K562 (cell line): ENCODE measurements around the gene LOXL4. TPM values are rescaled to one million over a fixed set of nuclear protein-coding genes. Genes with fewer than 3 reads are reported as not detected.

Experiments
- CBX5 ChIP-seq: IDR thresholded peaks from 2 replicates; pipeline ENCODE4 v1.6.1; 2014; ENCODE audit warnings: low read depth, borderline replicate concordance
- CCNT2 ChIP-seq: IDR thresholded peaks from 2 replicates; pipeline ENCODE4 v1.6.1; 2011; ENCODE audit warnings: borderline replicate concordance, low read depth, mild to moderate bottlenecking, moderate library complexity, mixed read lengths, low read length; ENCODE audit not compliant: insufficient read length; ENCODE audit errors: extremely low read depth
- DPF2 ChIP-seq: fragments of 450-650 bp; IDR thresholded peaks from 2 replicates; pipeline ENCODE4 v1.6.1; 2016
- FOXJ3 ChIP-seq: sonication (generic); formaldehyde crosslinking; IDR thresholded peaks from 2 replicates; pipeline ENCODE4 v1.4.0; 2020; ENCODE audit warnings: mild to moderate bottlenecking, missing genetic modification reagents
- HDAC3 ChIP-seq: fragments of 450-650 bp; IDR thresholded peaks from 2 replicates; pipeline ENCODE4 v1.6.1; 2018; ENCODE audit warnings: borderline replicate concordance, mild to moderate bottlenecking, moderate library complexity; ENCODE audit not compliant: partially characterized antibody
- HMGN3 ChIP-seq: IDR thresholded peaks from 2 replicates; pipeline ENCODE4 v1.6.1; 2011; ENCODE audit warnings: borderline replicate concordance, low read depth, mild to moderate bottlenecking, mixed read lengths, low read length; ENCODE audit not compliant: insufficient read length; ENCODE audit errors: extremely low read depth
- ILK ChIP-seq: fragments of 450-650 bp; IDR thresholded peaks from 2 replicates; pipeline ENCODE4 v1.6.1; 2016; ENCODE audit warnings: missing genetic modification characterization, low read depth, mild to moderate bottlenecking, missing compliant biosample characterization, moderate library complexity, borderline replicate concordance
- NCOA6 ChIP-seq: fragments of 450-650 bp; IDR thresholded peaks from 2 replicates; pipeline ENCODE4 v1.6.1; 2017; ENCODE audit warnings: mild to moderate bottlenecking
- PCBP1 ChIP-seq: fragments of 200-400 bp; formaldehyde crosslinking; IDR thresholded peaks from 2 replicates; pipeline ENCODE4 v1.6.1; 2018; ENCODE audit warnings: mild to moderate bottlenecking, low read depth, low read length; ENCODE audit not compliant: poor library complexity, severe bottlenecking
- PCBP2 ChIP-seq: fragments of 200-400 bp; formaldehyde crosslinking; IDR thresholded peaks from 2 replicates; pipeline ENCODE4 v1.6.1; 2018; ENCODE audit warnings: low read length, low read depth, mild to moderate bottlenecking, moderate library complexity; ENCODE audit not compliant: poor library complexity, severe bottlenecking
- PTBP1 ChIP-seq: fragments of 200-400 bp; formaldehyde crosslinking; IDR thresholded peaks from 2 replicates; pipeline ENCODE4 v1.6.1; 2017; ENCODE audit warnings: low read depth, low read length
- RBM14 ChIP-seq: fragments of 200-400 bp; formaldehyde crosslinking; IDR thresholded peaks from 2 replicates; pipeline ENCODE4 v1.6.1; 2018; ENCODE audit warnings: low read depth, mild to moderate bottlenecking, low read length, moderate library complexity, borderline replicate concordance; ENCODE audit not compliant: insufficient read depth
- RUNX1 ChIP-seq: sonication (generic); IDR thresholded peaks from 2 replicates; pipeline ENCODE4 v1.6.1; 2016; ENCODE audit warnings: antibody characterized with exemption, low read depth
- TEAD4 ChIP-seq, 2 experiments: sonication (generic) in 1 of 2; formaldehyde crosslinking in 1 of 2; IDR thresholded peaks; 2 replicates each; pipeline versions ENCODE4 v1.6.1 to v1.8.0; 2012 to 2022; ENCODE audit warnings: borderline replicate concordance in 1 of 2, inconsistent platforms in 1 of 2, low read length in 1 of 2, mild to moderate bottlenecking in 1 of 2, missing genetic modification reagents in 1 of 2
- XRCC5 ChIP-seq: fragments of 200-400 bp; formaldehyde crosslinking; IDR thresholded peaks from 2 replicates; pipeline ENCODE4 v1.6.1; 2017; ENCODE audit warnings: low read depth, mild to moderate bottlenecking, low read length
- ZNF780A ChIP-seq: fragments of 250-450 bp; sonication (Bioruptor Pico); IDR thresholded peaks from 2 replicates; pipeline ENCODE4 v1.5.0; 2021; ENCODE audit warnings: mild to moderate bottlenecking
- ZSCAN29 ChIP-seq: fragments of 450-650 bp; IDR thresholded peaks from 2 replicates; pipeline ENCODE4 v1.6.1; 2017
- polyA plus RNA-seq, 8 experiments: library from polyadenylated mRNA; depleted of rRNA in 4 of 8; stranded (reverse) in 5 of 8; unstranded in 3 of 8; fragments of >200 nt; fragmentation: Nextera tagmentation in 2 of 8; fragmentation: Illumina TruSeq in 1 of 8; extraction: Ambion mirVana in 2 of 8; extraction: Trizol in 1 of 8; gene quantifications; 2 replicates each; pipeline versions ENCODE4 v1.2.1 to v1.2.3, GENCODE V29; 2011 to 2014; ENCODE audit warnings: inconsistent platforms in 1 of 8, missing spikeins in 1 of 8
- total RNA-seq, 7 experiments: library from RNA; depleted of rRNA in 6 of 7; stranded (reverse); fragments of >200 nt in 6 of 7; fragmentation: Illumina TruSeq in 2 of 7; extraction: Trizol in 2 of 7; gene quantifications; 2 replicates each; pipeline versions ENCODE4 v1.2.1 to v1.2.3, GENCODE V29; 2011 to 2021; ENCODE audit warnings: low replicate concordance in 1 of 7
- TF ChIP-seq, protein P1 (sequence below): sonication (generic); formaldehyde crosslinking; IDR thresholded peaks from 2 replicates; pipeline ENCODE4 v1.8.0; 2022; ENCODE audit warnings: missing genetic modification reagents, mild to moderate bottlenecking, borderline replicate concordance
- TF ChIP-seq, protein P2 (sequence below): sonication (generic); formaldehyde crosslinking; IDR thresholded peaks from 2 replicates; pipeline ENCODE4 v1.8.1; 2022; ENCODE audit warnings: missing genetic modification reagents
- TF ChIP-seq, protein P3 (sequence below): IDR thresholded peaks from 2 replicates; pipeline ENCODE4 v1.6.1; 2014; ENCODE audit warnings: antibody characterized with exemption
- TF ChIP-seq, protein P4 (sequence below), 3 experiments: IDR thresholded peaks in 2 of 3; conservative IDR thresholded peaks in 1 of 3; 2 replicates each; pipeline ENCODE4 v1.5.1; 2011 to 2012; ENCODE audit warnings: low read length in 3 of 3, mild to moderate bottlenecking in 3 of 3, control low read depth in 2 of 3, improper control_type of control experiment in 1 of 3, inconsistent platforms in 1 of 3, low read depth in 1 of 3, mixed read lengths in 1 of 3, moderate library complexity in 1 of 3; ENCODE audit not compliant: insufficient read depth in 2 of 3
- TF ChIP-seq, protein P5 (sequence below): fragments of 250-450 bp; sonication (Bioruptor Pico); IDR thresholded peaks from 2 replicates; pipeline ENCODE4 v1.4.0; 2020

Gene LOXL4
- total and polyA plus RNA-seq, 9 of the 15 experiments (the other 6 are each of a cell fraction or from before 2014, with no cell fraction given), result 0.03 to 0.35 (median 0.05) TPM; not detected in 3

DNA sequence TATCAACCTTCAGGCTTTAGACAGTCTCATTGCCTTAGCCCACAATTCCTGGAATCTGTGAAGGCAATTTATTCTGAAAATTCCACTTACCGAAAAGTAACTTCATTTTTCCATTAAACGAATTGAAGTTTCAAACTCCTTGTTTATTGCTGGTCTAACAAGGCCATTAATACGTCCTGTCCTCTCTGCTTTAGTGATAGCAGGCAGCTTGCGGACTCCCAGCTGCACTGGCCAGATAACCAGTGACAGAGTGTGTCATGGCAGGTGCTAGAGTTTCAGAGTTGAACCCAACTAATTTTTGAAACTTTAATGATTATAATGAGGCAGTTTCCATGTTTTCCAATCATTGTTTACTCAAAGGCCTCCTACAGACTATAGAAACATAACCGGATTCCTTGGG lies 31.1 kb downstream of the LOXL4 start (continued):
- TF ChIP-seq XRCC5, result no peak
- TF ChIP-seq, protein P1, sequence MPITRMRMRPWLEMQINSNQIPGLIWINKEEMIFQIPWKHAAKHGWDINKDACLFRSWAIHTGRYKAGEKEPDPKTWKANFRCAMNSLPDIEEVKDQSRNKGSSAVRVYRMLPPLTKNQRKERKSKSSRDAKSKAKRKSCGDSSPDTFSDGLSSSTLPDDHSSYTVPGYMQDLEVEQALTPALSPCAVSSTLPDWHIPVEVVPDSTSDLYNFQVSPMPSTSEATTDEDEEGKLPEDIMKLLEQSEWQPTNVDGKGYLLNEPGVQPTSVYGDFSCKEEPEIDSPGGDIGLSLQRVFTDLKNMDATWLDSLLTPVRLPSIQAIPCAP (CRISPR knock-in tag), result no peak
- TF ChIP-seq, protein P2, sequence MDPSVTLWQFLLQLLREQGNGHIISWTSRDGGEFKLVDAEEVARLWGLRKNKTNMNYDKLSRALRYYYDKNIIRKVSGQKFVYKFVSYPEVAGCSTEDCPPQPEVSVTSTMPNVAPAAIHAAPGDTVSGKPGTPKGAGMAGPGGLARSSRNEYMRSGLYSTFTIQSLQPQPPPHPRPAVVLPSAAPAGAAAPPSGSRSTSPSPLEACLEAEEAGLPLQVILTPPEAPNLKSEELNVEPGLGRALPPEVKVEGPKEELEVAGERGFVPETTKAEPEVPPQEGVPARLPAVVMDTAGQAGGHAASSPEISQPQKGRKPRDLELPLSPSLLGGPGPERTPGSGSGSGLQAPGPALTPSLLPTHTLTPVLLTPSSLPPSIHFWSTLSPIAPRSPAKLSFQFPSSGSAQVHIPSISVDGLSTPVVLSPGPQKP (CRISPR knock-in tag), result no peak
- peak; percentile 94 for TF ChIP-seq DPF2
- no peak for TF ChIP-seq NCOA6
- no peak for TF ChIP-seq RUNX1
- no peak for TF ChIP-seq FOXJ3 (CRISPR knock-in tag)
- TF ChIP-seq RBM14, result no peak
- no peak for TF ChIP-seq PTBP1
- peak; percentile 59 for TF ChIP-seq CCNT2
- no peak for TF ChIP-seq PCBP1
- TF ChIP-seq HMGN3, result no peak
- TF ChIP-seq HDAC3, result peak; percentile 38
- TF ChIP-seq, protein P3, sequence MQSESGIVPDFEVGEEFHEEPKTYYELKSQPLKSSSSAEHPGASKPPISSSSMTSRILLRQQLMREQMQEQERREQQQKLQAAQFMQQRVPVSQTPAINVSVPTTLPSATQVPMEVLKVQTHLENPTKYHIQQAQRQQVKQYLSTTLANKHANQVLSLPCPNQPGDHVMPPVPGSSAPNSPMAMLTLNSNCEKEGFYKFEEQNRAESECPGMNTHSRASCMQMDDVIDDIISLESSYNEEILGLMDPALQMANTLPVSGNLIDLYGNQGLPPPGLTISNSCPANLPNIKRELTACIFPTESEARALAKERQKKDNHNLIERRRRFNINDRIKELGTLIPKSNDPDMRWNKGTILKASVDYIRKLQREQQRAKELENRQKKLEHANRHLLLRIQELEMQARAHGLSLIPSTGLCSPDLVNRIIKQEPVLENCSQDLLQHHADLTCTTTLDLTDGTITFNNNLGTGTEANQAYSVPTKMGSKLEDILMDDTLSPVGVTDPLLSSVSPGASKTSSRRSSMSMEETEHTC, result no peak
- TF ChIP-seq ZNF780A (CRISPR knock-in tag), result no peak
- TF ChIP-seq PCBP2, result no peak
- peak; percentile 96 for TF ChIP-seq TEAD4 (IDR thresholded peaks at IDR 0.05; ENCODE audit: low read length)
- TF ChIP-seq TEAD4 (CRISPR knock-in tag; IDR thresholded peaks at IDR 0.05; ENCODE audit: borderline replicate concordance), result no peak
- TF ChIP-seq ZSCAN29, result no peak
- no peak for TF ChIP-seq CBX5
- TF ChIP-seq ILK (tag), result no peak
- TF ChIP-seq, protein P4, sequence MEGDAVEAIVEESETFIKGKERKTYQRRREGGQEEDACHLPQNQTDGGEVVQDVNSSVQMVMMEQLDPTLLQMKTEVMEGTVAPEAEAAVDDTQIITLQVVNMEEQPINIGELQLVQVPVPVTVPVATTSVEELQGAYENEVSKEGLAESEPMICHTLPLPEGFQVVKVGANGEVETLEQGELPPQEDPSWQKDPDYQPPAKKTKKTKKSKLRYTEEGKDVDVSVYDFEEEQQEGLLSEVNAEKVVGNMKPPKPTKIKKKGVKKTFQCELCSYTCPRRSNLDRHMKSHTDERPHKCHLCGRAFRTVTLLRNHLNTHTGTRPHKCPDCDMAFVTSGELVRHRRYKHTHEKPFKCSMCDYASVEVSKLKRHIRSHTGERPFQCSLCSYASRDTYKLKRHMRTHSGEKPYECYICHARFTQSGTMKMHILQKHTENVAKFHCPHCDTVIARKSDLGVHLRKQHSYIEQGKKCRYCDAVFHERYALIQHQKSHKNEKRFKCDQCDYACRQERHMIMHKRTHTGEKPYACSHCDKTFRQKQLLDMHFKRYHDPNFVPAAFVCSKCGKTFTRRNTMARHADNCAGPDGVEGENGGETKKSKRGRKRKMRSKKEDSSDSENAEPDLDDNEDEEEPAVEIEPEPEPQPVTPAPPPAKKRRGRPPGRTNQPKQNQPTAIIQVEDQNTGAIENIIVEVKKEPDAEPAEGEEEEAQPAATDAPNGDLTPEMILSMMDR (IDR thresholded peaks at IDR 0.05 in 2 of 3, conservative IDR thresholded peaks at IDR 0.05 in 1 of 3; ENCODE audit: insufficient read depth in 2 of 3, low read depth in 1 of 3, low read length in 3 of 3), result no peak
- TF ChIP-seq, protein P5, sequence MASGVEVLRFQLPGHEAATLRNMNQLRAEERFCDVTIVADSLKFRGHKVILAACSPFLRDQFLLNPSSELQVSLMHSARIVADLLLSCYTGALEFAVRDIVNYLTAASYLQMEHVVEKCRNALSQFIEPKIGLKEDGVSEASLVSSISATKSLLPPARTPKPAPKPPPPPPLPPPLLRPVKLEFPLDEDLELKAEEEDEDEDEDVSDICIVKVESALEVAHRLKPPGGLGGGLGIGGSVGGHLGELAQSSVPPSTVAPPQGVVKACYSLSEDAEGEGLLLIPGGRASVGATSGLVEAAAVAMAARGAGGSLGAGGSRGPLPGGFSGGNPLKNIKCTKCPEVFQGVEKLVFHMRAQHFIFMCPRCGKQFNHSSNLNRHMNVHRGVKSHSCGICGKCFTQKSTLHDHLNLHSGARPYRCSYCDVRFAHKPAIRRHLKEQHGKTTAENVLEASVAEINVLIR (CRISPR knock-in tag), result no peak
